CMK (cell line): ENCODE results near the gene NEURL1.
"Not testable (repeated sequence)": the region's sequence is repeated elsewhere in the genome, so short reads cannot be mapped to it uniquely, and the experiment has no call there.

ENCODE experiments used
- DNase-seq: peaks from one replicate; pipeline ENCODE4 v3.0.0-alpha.2; 2010; ENCODE audit warnings: low read depth

The NEURL1 gene

GRCh38 chr10:103493916-103494877 lies 692 bp downstream of the NEURL1 start:
- DNase-seq, result no peak

GRCh38 chr10:103495321-103495720 lies 1.8 kb downstream of the NEURL1 start:
- DNase-seq, result no peak

- no peak for DNase-seq
Observed at GRCh38 chr10:103497161-103497915, 3.8 kb downstream of the NEURL1 start.

- DNase-seq, result no peak
Observed at GRCh38 chr10:103498936-103499638, 5.6 kb downstream of the NEURL1 start.

- DNase-seq, result no peak
Observed at GRCh38 chr10:103499881-103500280, 6.4 kb downstream of the NEURL1 start.

- DNase-seq, result no peak
Observed at GRCh38 chr10:103500481-103500880, 7.0 kb downstream of the NEURL1 start.

GRCh38 chr10:103501186-103501585 lies 7.7 kb downstream of the NEURL1 start:
- DNase-seq, result no peak

GRCh38 chr10:103502849-103503660 lies 9.6 kb downstream of the NEURL1 start:
- no peak for DNase-seq

- DNase-seq, result not testable (repeated sequence)
Observed at GRCh38 chr10:103503777-103504176, 10.3 kb downstream of the NEURL1 start.

- DNase-seq, result no peak
Observed at GRCh38 chr10:103504181-103504783, 10.8 kb downstream of the NEURL1 start.

- no peak for DNase-seq
Observed at GRCh38 chr10:103506061-103506460, 12.6 kb downstream of the NEURL1 start.

- DNase-seq, result no peak
Observed at GRCh38 chr10:103507235-103508191, 14.0 kb downstream of the NEURL1 start.

- DNase-seq, result no peak
Observed at GRCh38 chr10:103510046-103510685, 16.7 kb downstream of the NEURL1 start.

- DNase-seq, result no peak
Observed at GRCh38 chr10:103510791-103511752, 17.6 kb downstream of the NEURL1 start.

- no peak for DNase-seq
Observed at GRCh38 chr10:103512166-103512565, 18.7 kb downstream of the NEURL1 start.

- no peak for DNase-seq
Observed at GRCh38 chr10:103512591-103513379, 19.3 kb downstream of the NEURL1 start.

- no peak for DNase-seq
Observed at GRCh38 chr10:103513380-103514060, 20.0 kb downstream of the NEURL1 start.
